SKM-1 (cell line): ENCODE measurements around the gene BNC2.

ENCODE experiments used
- DNase-seq: peaks from one replicate; lab custom pipeline; 2025; ENCODE audit not compliant: unreplicated experiment; lab: John Stamatoyannopoulos, UW

BNC2 gene

DNA sequence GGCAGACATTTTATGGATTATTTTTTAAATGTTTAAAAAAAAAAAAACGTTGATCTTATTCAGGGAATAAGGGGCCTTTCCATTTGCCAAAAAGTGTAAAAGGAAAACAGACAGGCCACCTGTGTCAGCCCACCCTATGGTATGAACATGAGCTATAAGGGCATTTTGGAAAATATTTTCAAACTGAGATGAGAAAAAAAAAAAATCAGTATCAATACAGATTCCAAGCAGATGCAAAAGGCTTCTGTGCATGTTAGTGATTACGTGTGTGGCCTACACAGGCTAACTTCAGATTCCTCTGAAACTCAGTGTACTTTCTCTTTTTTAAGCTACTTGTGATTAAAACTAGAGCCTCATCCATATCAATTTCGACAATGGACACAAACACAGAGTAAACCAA, 189.9 kb downstream of the BNC2 start:
- DNase-seq: no peak

DNA sequence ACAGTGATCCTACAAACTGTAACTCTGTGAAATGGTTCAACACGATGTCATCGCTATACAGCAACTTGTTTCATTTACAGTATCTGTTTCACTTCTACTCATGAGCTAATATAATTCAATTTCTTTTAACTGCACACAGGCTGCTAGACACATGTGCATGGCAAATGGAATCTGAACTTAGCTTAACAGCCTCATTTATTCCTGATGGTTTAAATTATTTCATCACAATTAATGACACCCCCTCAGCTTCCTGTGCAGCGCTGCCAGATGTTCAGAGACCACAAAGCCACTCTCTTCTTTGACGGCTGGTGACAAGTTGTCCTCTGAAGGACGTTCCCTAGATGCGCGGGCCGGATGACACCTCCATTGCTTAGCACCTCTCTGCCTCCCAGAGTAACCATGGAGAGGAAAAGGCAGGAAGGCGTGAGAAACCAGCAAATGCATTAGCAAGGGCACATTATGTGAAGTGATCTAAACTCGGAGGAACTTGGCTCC, 191.1 kb downstream of the BNC2 start:
- no peak for DNase-seq

DNA sequence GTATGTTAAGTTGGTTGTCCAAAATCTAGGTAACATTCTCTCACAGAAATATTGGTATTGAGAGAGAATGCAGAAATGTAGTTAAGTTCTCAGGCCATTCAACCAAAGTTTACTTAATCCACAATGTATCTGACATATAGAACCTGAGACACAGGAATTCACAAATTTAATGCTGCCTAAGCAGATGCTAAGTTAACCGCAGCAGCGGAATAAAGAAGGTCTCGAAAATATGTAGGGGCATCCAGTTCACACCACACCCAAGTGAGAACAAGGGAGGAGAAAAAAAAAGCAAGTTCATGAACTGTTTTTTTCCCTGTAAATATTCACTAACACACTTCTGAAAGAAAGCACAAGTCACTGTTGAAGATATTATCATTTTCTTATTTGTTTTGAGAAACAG, 194.0 kb downstream of the BNC2 start:
- no peak for DNase-seq

DNA sequence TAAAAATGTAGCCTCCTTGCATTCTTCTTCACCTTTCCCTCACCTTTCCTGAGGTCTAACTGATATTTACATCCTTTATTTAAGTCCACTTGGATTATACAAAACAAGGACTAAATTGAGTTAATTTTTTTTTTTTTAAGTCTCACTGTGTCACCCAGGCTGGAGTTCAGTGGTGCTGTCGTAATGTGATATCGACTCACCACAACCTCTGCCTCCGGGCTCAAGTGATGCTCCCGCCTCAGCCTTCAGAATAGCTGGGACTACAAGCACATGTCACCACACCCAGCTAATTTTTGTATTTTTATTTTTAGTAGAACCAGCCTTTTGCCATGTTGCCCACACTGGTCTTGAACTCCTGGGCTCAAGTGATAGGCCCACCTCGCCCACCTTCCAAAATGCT, 195.3 kb downstream of the BNC2 start:
- DNase-seq: no peak

DNA sequence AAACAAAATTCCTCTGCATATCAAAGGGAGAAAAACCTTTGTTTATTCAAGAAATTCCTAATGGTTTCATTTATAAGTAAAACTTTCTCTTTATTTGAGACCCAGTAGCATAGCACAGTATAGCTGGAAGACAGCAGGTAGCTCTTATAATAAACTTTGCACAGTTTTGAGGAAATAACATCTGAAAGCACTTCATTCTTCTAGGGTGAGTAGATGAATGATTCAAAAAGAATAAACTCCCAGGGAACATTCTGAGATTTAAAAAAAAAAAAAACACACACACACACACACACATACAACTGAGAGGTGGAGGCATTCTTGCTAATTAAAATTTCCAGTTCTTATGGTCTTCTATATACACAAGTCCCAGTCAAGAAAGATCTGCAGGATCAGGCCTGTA, 197.3 kb downstream of the BNC2 start:
- DNase-seq: no peak

DNA sequence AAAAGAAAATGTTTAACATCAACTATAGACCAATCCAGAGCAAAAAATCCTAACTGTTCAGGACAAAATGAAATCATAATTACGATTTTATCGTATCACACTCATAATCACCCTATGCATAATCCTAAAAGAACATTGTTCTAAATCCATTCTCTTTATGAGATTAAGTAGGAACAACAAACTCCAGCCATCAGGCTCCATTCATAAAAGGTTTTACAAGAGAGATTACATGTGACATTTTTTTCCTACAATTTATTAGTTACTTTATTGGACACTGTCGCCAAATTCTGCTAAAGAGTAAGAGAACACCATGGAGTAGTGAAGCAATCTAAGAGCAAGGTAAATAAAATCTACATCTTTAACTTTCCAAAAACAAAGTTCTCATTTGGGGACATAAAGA, 198.0 kb downstream of the BNC2 start:
- DNase-seq: no peak

DNA sequence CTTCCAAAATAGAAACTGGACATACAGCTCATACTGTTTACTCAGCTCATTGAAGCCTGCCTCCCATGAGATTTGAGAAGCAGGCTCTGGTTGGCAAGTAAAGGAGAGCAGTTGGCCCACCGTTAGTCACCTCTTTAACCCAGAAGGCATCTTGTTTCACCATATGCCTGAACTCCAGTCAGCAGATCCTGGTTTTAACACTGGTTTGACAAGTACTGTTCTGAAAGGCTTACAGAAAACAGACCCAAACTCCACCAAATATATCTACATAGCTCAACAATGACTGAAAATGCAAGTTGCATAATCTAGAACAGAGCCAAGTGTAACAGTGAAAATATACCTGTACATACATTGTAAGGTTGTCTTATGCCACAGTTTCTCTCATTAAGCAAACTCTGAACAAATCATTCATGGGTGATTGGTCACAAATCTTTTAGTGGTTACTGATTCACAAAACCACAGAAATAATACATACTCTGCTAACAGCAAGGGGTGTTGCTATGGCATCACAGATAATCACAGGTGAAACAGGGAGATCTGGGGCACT, 198.8 kb downstream of the BNC2 start:
- DNase-seq: no peak

DNA sequence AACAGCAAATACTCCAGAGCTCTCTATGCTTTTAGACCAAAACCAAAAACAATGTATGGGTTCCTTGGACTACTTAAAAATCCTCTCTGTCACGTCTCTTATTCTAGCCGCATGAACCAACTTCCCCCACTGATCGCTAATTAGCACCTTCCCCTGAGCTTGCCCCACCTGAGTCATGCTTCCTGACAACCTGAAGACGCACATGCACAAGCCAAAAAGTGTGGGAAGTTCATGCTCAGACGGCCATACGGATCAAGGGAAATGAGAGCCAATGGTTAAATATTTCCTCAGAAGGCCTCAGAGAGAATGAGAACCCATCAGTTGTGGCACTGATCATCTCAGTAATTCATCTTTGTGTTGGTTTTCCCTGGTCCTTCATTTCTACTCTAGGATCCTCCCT, 199.7 kb downstream of the BNC2 start:
- DNase-seq: no peak

DNA sequence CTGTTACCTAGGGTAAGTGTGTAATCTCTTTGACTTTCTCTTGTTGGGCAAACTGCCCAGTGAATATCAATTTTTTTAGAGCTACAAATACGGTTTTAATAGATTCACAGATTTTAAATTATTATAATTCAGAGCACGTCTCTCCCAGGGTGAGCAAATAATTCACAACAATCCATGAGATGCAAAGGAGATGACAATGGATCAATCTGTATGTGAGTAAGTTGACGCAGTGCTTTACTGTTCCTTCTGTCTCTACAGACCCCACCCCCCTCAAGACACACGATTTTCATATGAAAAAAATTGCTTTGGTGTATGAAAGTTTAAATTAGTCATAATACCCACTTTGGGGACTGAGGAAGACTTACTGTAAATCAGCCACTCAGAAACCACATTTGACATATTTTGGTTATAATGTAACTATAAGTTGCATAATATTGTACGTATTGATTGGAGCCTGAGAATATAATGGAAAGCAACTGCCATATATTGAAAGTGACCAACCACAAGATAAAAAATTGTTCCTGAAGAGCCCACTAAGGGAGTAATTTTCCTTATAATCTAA, 201.7 kb downstream of the BNC2 start:
- no peak for DNase-seq

DNA sequence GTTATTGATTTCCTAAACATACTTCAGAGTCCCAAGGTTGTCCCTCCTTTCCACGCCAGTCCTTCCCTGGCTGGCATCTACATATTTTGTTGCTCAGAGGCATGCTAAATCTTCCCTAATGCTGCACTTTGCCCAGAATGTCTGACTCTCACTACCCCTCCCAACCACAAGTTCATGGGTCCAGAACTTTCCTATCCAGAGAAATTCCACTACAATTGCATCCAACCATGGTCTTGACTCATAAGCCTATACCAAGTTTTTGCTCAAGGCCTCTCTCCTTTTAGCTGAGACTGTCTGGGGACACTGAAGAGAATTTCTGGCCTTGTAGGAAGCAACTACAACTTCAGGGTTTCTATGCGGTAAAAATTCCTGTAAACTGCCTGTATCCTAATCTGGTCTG, 206.3 kb downstream of the BNC2 start:
- DNase-seq: no peak

DNA sequence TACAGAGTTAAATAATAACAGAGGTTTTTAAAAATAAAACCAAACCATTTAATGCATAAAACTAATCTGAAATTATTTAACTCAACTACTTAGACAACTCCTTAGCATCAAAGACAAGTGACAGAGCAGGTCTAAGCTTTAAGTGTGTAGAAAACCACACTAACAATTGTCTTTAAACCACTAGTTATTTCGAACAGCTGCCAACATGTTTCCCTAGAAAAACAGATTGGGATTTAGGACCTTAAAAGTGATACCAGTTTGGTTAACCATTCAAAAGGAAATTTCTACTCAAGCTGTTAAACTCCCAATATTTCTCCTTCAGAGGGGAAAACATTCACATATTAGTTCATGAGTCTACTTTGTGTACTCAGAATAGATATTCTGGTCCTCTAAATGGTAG, 208.7 kb downstream of the BNC2 start:
- no peak for DNase-seq

DNA sequence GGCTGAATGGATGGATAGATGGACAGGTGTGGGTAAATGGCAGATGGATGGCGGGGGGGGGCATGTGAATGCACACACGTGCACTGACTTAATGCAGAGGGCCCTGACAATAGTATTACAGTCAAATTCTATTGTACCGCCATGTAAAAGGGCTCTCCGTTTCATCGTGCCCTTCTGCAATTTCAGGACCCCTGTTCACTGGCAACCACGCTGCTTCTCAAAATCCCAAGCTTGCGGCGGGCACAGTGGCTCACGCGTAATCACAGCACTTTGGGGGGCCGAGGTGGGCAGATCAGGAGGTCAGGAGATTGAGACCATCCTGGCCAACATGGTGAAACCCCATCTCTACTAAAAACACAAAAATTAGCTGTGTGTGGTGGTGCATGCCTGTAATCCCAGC, 211.4 kb downstream of the BNC2 start:
- no peak for DNase-seq

DNA sequence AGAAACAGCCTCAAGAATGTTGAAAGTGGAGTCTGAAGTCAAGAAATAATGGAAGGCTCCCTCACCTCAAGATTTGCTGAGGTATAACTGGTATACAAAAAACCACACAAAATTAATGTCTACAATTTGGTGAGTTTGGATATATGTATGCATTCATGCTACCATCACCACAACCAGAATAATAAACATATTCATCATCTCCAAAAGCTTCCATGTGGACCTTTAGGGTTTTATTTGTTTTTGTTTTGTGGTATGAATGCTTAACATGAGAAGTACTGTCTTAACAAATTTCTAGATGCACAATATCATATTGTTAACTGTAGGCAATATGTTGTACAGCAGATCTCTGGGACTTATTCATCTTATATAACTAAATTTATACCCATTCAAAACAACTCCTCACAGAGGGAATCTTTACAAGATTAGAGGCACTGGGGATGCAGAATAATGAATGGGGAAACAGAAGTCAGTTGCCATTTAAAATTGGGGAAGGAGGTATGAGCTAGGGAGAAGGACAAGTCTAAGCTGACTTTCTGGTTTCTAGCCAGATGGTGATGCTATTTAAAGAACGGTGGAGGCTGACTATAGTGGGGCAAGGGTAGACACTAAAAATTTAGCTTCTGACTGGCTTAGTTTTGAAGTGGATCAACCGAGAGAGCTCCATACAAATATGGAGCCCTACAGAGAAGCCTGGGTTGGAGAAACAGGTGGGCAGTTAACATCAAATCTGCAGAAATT, 213.9 kb downstream of the BNC2 start:
- no peak for DNase-seq

DNA sequence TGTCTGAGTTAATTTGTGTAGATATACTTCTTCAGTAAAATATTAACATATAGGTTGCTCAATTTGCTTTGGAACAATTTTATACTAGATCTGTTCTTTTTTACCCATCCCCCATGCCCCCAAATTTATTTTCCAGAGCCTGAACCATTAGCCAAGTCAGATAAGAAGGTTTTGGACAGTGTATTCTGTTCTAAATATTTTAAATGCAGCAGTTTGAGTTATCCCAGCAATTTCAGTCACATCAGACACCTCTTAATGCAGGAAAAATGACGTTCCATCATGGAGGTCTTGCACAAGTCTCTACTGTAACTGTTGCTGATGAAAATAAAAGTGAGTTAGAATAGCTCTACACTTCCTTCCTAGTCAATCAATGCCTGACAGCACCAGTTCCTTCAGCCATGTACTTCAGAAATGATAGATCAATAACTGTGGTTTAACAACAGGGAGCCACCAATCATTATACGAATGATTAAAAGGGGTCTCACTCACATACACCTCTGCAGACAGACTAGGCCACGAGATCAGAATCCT, 215.8 kb downstream of the BNC2 start:
- DNase-seq: no peak

DNA sequence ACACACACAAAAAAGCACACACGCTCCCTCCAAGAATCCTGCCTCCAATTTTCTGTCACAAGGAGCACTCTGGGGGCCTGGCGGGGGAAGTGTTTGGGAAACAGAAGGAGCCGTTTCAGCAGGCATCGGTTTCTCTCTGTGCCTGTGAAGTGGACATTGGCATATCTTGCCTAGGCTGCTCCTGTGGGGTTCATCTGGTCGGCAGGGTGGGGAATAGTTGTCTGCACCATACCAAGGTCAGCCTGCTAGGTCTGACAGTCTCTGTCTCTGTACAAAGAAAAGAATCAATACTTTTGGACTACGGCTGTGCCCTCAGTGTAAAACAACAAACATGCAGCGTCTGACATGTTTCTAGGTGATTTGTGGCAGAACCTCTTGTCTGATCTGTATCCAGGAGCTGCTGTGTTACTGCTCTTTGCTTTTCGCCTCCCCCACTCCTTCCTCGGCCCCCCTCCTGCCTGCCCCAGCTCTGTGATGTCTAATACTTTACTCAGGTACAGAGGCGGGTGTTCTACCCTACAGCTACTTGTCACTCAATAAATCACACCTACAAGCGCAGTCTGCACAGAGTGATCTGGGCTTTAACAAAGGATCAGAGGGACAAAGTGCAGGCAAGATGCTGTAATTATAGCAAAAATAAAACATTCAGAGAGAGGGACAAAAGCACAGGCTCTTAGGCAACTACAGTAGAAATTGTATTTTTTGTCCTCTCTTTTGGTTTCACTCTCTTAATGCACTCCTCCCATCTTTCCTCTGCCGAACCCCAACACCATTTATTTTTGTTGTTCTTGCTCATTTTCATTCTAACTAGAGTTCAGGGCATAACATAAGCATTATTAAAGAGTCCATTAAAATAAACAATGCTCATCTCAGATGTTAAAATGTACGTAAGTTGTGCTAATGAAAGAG, 216.7 kb downstream of the BNC2 start:
- DNase-seq: no peak

DNA sequence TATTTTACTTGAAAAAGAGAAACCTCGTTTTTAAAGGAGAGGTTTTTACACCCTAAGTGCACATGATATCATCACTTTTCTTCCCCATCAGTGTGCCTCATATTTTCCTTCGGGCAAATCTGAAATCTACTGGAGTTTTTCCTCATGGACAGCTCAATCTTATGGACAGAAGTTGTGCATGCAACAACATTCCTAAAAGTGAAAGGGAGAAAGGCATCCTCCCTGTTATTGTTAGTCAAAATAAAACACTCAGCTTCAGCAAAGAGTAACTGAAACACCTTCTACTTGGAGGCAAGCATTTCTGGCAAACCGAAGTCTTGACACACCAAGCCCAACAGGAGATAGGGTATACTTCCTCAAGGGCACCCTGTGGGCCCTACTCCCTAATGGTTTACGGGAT, 217.9 kb downstream of the BNC2 start:
- DNase-seq: no peak

DNA sequence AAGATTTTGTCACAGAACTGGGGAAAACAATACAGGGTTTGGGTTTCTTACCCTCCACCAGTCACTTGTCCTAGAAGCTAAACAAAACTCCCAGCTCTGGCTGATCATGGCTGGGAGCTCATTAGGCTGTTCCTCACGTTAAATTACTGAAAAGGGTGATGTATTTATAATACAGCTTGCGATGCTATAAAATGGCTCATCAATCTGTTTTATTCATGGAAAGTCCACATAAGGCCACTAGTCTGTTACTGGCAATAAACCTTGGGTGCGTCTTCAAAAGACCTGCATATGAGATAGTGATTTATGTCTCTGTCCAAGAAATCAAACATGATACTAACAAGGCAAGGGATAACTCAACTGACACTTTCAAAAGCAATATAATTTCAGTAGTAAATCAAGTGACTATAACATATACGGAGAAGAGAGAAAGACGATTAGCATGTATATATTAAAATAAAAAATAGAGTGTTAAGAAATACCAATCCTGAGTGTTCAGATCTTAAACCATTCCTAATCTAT, 219.0 kb downstream of the BNC2 start:
- DNase-seq: no peak

DNA sequence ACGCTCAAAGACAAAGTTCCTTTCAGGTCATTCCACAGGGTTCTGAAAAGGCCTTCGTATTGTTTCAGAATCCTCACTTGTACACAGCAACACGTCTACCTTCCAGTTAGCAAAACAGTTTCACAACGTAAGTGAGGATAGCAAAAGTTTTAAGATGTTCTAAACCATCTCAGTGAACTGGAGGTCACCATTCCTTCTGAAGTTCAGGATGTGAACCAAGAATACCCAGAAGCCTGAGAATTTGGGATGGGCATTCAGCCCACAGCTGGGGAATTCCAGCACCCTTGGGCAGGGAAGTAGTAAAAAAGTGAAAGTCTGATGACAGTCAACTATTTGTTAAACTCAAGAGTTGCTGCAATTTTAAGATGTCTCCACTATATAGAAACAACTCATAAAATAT, 224.5 kb downstream of the BNC2 start:
- no peak for DNase-seq

DNA sequence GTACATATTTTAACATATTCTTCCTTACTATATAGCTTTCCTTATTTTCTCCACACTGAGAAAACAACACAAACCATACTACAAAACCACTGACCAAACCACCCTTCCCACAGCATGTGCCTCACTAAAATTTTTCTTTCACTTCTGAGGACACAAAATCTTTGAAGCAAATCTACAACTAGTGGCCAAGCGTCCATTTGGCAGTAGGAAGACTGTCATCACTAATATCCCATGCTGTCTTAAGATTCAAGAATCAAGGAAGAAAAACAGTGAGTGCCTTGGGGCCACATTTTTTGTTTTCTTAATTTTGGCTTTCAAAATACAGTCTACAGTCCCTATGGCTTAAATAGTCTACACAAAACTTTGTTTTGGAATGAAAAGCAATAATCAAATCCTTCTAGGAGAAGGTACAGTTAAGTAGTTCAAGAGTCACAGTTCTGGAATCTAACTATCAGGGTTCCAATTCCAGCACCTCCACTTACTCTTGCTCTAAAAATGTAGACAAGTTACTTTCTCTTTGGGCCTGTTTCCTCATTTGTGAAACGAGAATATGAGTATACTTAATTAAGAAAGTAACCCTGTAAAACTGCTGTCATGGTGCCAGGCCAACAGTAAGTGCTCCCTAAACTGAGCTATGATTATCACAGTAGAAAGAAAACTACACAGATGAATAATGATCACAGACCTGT, 227.9 kb downstream of the BNC2 start:
- DNase-seq: no peak

DNA sequence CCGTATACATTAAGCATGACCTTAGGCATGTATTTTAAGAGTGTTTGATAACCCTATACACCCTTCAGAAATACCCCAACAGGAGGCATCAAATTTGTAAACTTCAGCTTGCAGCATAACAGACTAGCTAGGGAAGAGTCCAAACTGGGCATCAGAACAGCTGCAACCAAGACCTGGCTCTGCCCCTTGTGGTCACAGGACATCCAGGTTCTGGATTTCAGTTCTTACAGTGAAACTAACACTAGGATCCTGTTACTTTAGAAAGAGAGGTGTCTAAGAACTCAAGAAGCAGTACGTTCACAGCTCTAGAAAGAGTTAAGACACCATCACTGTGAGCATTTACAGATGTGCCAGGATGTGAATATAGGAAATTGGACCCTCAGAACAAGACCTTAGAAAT, 229.8 kb downstream of the BNC2 start:
- no peak for DNase-seq

DNA sequence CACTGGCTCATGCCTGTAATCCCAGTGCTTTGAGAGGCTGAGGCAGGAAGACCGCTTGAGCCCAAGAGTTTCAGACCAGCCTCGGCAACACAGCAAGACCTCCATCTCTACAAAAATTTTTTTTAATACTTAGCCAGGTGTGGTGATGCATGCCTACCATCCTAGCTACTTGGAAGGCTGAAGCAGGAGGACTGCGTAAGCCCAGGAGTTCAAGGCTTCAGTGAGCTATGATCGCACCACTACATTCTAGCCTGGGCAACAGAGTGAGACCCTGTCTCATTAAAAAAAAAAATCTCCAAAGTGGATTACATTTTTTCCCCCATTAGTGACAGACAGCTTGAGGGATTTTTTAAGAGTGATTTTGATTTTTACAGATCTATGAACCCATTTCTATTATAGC, 230.8 kb downstream of the BNC2 start:
- DNase-seq: no peak
